NK-92 treated with Interleukin-12 subunit alpha and Interleukin-12 subunit beta, amount 100 ng/mL, for 24 hours (cell line): ENCODE measurements around the gene AMDHD1.

Source experiments
- DNase-seq: peaks from one replicate; lab custom pipeline; 2025; lab: John Stamatoyannopoulos, UW

Gene AMDHD1, protein sequence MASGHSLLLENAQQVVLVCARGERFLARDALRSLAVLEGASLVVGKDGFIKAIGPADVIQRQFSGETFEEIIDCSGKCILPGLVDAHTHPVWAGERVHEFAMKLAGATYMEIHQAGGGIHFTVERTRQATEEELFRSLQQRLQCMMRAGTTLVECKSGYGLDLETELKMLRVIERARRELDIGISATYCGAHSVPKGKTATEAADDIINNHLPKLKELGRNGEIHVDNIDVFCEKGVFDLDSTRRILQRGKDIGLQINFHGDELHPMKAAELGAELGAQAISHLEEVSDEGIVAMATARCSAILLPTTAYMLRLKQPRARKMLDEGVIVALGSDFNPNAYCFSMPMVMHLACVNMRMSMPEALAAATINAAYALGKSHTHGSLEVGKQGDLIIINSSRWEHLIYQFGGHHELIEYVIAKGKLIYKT

DNA sequence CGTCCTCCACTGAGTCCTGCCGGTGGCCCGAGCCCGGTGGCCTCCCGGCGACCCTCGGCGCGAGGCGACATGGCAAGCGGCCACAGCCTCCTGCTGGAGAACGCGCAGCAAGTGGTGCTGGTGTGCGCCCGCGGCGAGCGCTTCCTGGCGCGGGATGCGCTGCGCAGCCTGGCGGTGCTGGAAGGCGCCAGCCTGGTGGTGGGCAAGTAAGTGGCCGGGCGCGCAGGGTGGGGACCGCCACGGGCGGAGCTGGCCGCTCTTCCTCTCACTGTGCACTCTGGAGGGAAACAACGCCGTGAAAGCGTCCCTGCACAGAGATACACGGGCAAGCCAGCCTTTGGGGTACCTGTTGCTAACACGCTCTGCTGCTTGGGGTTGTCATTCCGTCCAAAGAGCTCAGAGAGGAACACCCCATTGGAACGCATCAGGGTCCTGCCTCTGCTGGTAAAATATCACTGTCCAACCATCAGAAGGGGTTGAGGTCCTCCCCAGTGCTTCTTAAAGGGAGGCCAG, at the start of gene AMDHD1:
TSS of gene AMDHD1 (plus strand) at position 2 of the 513 bp plus-strand sequence. CDS start at position 70, 68 bp downstream.
- DNase-seq = no peak

DNA sequence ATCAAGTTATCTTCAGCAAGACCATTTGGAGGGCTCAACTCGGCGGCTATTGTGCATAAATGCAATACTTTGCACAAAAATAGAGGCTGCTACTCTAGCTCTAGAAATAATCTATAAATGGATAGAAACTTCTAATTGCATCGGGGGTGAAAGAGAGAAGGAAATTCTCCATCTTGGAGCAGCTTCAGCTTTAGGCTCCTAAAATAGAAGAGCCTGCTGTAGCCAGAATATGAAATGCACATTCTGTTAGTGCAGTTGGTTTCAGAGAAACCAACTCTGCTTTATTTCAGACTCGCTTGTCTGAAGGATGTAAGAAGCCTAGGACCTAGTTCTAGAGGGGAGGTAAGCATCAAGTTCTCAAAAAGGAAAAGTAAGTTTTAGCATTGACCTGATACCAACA, 46.3 kb upstream of the AMDHD1 start:
- no peak for DNase-seq

DNA sequence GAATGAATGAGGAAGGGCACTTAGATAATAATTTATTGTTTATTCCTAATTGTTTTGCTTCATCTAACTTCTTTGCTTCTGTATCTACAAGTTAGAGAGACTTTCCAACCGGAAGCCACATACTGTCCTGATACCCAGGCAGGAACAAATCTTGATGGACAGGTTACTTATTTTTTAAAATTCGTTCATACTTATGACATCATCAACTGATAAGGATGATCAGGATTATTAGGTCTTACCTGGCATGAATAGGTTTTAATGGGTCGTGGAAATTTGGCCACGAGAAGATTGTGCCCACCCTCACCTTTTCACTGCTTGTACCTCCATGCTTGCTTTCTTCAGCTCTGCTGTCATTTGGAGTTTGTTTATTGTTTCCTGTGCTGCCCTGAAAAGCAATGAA, 45.0 kb upstream of the AMDHD1 start:
- no peak for DNase-seq

DNA sequence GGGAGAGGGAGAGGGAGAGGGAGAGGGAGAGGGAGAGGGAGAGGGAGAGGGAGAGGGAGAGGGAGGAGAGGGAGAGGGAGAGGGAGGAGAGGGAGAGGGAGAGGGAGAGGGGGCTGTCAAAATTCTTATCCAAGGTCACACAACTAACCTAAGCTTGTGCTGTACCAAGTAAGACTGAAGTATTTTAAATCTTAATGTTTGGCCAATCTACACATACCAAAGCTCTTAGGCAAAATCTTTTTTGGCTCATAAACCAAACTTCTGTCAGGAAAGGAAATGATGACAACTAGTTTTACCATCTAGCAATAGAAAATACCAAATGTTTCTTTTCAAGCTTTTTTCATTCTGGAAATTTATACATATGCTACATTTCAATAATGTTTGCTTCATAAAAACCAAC, 34.6 kb upstream of the AMDHD1 start:
- DNase-seq = no peak

DNA sequence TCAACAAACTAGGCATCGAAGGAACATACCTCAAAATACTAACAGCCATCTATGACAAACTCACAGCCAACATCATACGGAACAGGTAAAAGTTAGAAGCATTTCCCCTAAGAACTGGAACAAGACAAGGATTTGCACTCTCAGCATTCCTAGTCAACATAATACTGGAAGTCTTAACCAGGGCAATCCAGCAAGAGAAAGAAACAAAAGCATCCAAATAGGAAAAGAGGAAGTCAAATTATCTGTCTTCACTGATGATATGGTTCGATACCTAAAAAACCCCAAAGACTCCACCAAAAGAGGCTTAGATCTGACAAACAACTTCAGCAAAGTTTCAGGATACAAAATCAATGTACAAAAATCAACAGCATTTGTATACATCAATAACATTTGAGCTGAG, 33.3 kb upstream of the AMDHD1 start:
- no peak for DNase-seq

DNA sequence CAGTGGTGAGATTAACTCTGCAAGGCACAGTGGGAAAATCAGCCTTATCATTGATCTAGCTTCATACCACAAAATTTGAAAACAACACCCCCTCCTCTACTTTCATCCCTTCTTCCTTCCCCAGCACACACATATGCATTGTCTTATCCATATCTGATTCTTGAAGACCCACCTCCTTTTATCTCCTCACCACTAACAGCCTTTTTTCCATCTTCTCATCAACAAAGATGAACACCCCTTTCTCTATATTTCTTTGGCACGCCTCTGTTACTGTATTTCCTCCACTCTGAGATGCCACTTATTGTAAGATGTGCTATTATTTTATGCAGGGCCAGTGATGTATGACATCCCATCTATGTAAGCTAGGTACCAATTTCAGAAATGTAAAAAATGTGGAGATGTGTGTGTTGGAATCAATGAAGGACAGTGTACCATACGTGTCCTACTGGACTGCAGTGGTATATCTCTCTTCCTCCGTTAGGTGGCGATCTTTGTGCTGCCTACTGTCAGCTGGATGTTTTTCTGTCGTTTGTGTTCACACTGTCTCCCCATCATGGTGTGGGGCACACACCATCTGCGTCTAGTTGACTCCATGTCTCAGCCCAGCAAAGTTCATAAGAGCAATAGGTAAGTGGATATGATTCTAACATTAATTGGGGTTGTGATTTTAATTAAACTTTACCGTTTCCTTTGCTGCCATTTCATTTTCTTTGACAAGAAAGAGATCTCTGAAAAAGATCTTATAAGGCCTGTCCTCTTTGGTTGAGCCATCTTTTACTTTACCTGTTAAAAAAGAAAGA, 24.7 kb upstream of the AMDHD1 start:
- DNase-seq = no peak

DNA sequence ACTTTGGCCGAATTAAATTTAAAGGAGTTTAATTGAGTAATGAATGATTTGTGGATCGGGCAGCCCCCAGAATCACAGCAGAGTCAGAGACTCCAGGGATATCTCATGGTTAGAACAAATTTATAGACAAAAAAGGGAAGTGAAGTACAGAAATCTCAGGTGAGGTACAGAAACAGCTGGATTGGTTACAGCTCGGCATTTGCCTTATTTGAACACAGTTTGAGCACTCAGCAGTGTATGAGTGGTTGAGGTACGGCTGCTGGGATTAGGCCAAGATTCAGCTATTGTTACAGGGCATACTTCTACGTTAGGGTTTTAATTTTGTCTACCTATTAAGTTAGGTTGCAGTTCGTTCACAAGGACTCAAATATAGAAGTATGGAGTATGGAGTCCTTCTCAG, 24.0 kb upstream of the AMDHD1 start:
- no peak for DNase-seq

DNA sequence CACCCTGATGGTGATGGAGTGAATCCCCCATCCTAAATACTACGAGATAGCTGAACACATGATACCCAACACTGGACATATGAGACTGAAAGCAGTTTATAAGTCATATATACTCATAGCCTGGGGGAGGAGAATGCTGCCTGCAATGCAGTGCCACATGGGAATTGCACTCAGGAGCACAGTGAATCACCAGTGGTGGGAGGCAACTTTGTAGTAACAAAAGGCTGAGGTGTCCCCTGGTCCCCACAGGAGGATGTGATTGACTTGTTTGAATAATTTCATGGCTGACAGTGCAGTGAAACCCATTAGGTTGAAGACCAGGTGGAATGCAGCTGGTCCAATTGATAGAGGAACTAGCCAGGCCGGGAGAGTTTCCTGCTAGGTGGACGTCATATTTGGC, 20.9 kb upstream of the AMDHD1 start:
- no peak for DNase-seq

DNA sequence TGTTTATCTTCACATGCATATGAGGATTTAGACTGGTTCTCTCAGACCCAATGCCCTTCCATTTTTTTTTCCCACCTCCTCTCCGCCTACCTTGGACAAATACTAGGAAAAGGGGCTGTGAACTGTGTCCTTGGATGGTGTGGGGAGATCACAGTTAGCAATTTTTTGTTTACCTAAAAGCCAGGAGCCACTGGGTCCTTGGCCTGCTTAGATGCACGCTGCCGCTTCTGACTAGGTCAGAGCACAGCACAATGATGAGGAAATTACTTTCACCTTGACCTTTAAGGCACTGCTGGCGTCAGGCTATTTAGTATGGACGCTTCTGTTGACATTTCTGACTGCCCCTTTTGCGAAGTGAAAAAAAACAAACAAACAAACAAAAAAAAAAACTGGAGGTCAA, 2.6 kb upstream of the AMDHD1 start:
- DNase-seq = no peak

DNA sequence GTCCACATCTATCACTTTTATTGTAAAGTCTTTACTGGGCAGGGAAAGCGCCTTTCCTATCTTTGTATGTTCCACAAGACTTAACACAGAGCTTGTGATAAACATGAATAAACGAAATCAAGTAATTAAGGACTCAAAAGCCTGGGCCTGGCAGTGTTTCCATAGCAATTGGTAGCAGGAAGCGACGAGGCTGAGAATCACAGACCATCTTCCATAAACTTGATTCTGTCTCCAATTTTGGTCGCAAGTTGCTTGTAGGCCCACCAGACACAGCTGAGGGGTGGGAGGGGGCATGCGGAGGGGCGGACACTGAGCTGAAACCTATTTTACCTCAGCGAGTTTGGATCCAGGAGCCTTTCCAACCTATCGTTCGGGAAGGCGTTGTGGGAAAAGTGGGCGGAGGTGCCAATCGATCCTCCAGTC, 1.0 kb upstream of the AMDHD1 start:
- DNase-seq = no peak

DNA sequence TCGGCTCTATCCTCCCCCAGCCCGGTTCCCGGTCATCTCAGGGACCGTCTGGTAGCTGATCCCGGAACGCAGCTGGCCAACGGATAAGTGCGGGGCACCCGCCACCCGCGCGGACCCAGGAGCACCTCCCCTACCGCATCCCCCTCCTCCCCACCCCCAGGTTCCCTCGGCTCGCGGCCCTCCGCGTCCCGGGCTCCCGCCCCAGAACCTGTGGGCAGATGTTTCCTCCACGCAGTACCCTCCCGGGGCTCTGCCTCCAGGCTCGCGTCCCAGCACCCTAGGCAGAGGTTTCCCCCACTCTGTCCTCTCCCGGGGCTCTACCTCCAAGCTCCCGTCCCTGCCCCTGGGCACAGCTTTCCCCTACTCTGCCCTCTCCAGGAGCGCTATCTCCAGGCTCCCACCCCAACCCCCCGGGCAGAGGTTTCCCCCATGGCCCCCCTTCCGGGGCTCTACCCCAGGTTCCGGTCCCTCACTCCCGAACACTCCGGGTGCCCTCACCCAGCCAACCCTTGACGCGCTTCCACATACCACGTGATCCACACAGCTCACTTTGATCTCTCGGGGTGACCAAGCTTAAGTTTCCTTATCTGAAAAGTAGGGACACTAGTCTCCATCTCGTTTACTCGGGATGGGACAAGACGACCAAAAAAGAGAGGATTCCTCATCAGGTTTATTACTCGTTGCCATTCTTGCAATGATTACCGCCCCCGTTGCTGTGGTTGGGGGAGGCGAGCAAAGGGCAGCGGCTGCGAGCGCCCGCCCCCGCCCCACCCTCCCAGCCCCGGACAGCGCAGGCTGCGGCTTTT, 404 bp upstream of the AMDHD1 start, which contains the start of gene CCDC38:
TSS of gene CCDC38 (minus strand) at position 91 of the 806 bp plus-strand sequence. CDS start 6,105 bp downstream, outside the sequence.
- DNase-seq = peak; percentile 65

DNA sequence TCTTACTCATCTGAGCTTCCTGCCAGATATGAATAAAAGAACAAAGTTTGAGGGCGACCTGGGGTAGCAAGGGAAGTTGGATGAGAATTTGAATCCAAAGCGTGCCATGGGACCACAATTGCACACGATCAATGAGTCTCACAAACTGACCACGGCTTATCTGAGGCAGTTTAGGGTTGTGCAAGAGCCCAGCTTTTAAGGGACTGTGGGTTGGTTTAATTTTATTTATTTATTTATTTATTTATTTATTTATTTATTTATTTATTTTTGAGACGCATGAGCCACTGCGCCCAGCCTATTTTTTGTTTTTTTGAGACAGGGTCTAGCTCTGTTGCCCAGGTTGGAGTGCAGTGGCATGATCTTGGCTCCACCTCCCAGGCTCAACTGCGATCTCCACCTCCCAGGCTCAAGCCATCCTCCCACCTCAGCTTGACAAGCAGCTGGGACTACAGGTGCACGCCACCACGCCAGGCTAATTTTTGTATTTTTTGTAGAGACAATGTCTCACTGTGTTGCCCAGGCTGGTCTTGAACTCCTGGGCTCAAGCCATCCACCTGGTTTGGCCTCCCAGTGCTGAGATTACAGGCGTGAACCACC, 1.1 kb downstream of the AMDHD1 start:
- no peak for DNase-seq

DNA sequence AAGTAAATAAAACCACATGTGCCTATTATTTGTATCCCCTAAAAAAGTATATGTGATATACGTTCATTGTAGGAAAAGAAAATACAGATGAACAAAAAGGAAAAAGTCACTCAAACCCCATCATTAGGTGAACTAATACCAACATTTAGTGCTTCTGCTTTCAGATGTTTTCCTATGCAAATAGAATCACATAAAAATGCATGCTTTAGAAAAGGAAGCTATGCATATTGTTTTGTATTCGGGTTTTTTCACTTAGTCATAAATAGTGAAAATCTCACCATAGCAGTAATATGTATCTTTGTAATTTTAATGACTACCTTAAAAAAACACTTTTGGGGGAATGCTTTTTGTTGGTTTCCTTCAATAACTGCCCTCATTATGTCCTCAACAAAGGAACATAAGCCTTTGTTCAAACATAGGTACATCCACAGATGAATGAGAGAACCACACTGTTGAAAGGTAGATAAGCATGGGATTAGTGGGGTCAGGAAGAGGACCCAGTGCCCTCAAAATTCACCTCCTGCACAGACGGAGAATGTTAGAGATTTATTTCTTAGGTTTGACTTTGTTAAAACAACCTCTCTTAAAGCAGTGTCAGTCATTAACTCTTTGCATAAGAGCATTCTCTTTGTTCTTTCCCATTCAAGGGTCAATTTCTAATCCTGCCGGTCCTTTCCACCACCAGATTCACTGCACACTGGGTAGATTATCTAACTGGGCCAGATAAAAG, 6.5 kb downstream of the AMDHD1 start:
- DNase-seq = no peak

DNA sequence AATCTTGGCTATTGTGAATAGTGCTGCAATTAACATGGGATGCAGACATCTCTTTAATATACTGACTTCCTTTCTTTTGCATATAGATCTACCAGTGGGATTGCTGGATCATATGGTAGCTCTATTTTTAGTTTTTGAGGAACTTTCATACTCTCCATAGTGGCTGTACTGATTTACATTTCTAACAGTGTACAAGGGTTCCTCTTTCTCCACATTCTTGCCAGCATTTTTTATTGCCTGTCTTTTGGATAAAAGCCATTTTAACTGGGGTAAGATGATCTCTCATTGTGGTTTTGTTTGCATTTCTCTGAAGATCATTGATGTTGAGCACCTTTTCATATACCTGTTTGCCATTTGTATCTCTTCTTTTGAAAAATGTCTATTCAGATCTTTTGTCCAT, 8.4 kb downstream of the AMDHD1 start:
- no peak for DNase-seq

DNA sequence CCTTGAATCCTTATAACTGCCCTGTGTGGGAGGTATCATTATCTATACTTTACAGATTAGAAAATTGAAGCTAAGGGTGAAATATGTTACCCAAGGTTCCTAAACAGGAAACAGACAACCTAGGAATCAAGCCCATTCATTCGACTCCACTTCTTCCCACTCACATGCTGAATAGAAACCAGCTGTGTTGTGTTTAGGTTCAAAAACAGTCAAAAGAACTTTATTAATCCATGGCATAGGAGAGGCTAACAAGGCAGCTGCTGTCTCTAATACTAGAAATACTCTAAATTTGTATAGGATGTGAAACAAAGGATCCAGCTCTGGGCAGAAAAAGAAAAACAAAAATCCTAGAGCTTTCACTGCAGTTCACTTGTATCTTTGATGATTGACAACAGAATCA, 9.9 kb downstream of the AMDHD1 start:
- no peak for DNase-seq

DNA sequence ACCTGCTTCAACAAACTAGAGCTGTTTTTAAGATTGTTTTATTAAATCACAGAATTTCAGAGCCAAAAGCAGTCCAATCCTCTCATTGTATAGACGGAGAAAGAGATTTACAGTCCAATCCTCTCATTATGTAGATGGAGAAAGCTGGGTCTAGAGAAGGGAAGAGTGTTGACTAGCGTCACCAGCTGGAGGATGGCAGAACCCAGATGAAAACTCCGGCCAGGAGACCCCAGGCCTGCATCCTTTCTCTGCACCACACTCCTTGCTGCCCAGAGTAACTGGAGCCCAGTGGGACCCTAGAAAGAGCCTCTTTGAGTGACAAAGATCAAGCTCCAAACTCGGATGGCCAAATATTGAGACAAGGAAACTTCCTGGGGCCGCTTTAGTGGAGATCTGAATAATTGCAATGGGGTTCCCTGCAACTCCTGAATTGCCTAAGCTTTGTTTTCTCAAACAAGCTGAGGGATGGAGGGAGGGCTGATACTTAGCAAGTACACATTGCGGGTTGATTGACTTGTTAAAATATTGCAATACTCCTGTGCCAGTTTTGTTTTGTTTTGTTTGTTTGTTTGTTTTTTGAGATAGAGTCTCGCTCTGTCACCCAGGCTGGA, 12.5 kb downstream of the AMDHD1 start:
- no peak for DNase-seq

DNA sequence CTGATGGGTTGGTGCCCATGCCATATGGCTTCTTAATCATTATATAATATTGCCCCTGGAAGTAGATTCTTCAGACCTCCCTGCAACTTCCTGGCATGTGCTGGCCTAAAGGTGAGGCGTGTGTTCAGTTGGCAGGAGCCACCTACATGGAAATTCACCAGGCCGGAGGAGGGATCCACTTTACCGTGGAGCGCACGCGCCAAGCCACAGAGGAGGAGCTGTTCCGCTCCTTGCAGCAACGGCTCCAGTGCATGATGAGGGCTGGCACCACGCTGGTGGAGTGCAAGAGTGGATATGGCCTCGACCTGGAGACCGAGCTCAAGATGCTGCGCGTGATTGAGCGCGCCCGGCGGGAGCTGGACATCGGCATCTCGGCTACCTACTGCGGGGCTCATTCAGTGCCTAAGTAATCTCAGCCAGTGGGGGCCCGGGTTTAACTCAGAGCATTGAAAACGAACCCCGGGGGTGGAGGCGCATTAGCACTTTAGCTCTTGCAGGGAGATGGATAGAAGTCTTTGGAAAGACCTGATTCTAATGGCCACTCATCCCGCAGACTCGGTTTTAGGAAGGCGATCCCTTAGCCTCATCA, 13.5 kb downstream of the AMDHD1 start:
- no peak for DNase-seq

DNA sequence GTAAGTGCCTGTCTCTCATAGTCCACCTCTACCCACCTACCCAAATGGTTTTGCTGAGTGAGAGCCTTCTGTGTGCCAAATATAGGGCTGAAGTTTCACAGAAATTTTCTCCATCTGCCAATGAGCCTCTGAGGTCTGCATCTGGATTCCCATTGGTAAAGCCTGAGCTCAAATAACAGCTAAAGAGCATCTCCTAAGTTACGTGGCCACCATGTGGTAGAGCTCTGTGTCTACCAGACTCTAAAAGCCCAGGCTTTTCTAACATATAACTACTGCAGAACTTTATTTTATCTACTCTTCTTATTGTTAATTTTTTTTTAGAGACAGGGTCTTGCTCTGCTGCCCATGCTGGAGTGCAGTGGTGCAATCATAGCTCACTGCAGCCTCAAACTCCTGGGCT, 16.0 kb downstream of the AMDHD1 start:
- DNase-seq = no peak

DNA sequence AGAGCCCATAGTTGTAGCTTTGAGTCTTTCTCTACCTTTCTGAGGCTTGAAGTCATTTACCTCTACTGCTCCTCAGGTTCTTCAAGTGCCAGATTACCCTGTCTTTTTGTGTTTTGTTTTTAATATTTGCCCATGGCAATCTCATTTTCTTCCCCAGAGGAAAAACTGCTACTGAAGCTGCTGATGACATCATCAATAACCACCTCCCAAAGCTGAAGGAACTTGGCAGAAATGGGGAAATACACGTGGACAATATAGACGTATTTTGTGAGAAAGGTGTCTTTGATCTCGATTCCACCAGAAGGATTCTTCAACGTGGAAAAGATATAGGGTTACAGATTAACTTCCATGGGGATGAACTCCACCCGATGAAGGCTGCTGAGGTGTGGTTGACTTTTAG, 17.1 kb downstream of the AMDHD1 start:
- DNase-seq = no peak

DNA sequence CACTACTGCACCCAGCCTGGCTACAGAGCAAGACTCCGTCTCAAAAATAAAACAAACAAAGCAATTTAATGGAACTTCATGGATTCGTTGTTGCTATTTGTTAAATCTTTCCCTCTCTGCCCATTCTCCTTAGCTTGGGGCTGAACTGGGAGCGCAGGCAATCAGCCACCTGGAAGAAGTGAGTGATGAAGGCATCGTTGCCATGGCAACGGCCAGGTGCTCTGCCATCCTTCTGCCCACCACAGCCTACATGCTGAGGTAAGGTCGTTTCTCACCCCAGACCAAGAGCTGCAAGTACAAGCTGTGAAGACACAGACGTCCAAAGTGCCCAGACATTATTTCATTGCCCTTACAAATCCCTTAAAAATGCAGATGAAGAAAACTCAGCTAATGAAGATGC, 19.1 kb downstream of the AMDHD1 start:
- DNase-seq = no peak
